HepG2 (cell line): ENCODE data around the gene SAC3D1. TPM values are rescaled to one million over a fixed set of nuclear protein-coding genes. Genes with fewer than 3 reads are reported as not detected.

Experiments used
- ARNTL ChIP-seq: sonication (generic); formaldehyde crosslinking; IDR thresholded peaks from 2 replicates; pipeline ENCODE4 v1.4.0; 2020; ENCODE audit warnings: mild to moderate bottlenecking, missing genetic modification reagents
- CSRNP1 ChIP-seq: sonication (generic); formaldehyde crosslinking; IDR thresholded peaks from 2 replicates; pipeline ENCODE4 v1.8.1; 2023; ENCODE audit warnings: mild to moderate bottlenecking, missing genetic modification reagents
- ELF3 ChIP-seq: IDR thresholded peaks from 2 replicates; pipeline ENCODE4 v1.6.1; 2016; ENCODE audit warnings: missing genetic modification reagents, missing compliant biosample characterization
- HCFC1 ChIP-seq: fragments of 150-350 bp; IDR thresholded peaks from 2 replicates; pipeline ENCODE4 v1.6.1; 2014; ENCODE audit warnings: low read depth, low read length
- HNF4G ChIP-seq, 2 experiments: sonication (generic) in 1 of 2; formaldehyde crosslinking in 1 of 2; IDR thresholded peaks; 2 replicates each; pipeline versions ENCODE4 v1.4.0 to v1.6.1; 2011 to 2020; ENCODE audit warnings: borderline replicate concordance in 2 of 2, low read depth in 2 of 2, mild to moderate bottlenecking in 2 of 2, low read length in 1 of 2, missing genetic modification reagents in 1 of 2, moderate library complexity in 1 of 2
- PHF8 ChIP-seq: sonication (generic); formaldehyde crosslinking; IDR thresholded peaks from 2 replicates; pipeline ENCODE4 v1.5.0; 2020; ENCODE audit warnings: missing genetic modification reagents
- RXRB ChIP-seq: IDR thresholded peaks from 2 replicates; pipeline ENCODE4 v1.6.1; 2016; ENCODE audit warnings: borderline replicate concordance, missing genetic modification reagents, missing compliant biosample characterization
- SMAD3 ChIP-seq: sonication (generic); formaldehyde crosslinking; IDR thresholded peaks from 2 replicates; pipeline ENCODE4 v1.4.0; 2020; ENCODE audit warnings: missing genetic modification reagents
- SPEN ChIP-seq: sonication (generic); formaldehyde crosslinking; IDR thresholded peaks from 2 replicates; pipeline ENCODE4 v1.5.1; 2020; ENCODE audit warnings: low read depth, mild to moderate bottlenecking, missing genetic modification reagents
- U2AF1 ChIP-seq: fragments of 200-400 bp; formaldehyde crosslinking; optimal IDR thresholded peaks from 2 replicates; pipeline ENCODE3; 2017; ENCODE audit warnings: mild to moderate bottlenecking, low read depth, low read length
- U2AF2 ChIP-seq: fragments of 200-400 bp; formaldehyde crosslinking; IDR thresholded peaks from 2 replicates; pipeline ENCODE4 v1.6.1; 2017; ENCODE audit warnings: low read depth, mild to moderate bottlenecking, low read length
- WIZ ChIP-seq: sonication (generic); formaldehyde crosslinking; IDR thresholded peaks from 2 replicates; pipeline ENCODE4 v1.5.1; 2020; ENCODE audit warnings: mild to moderate bottlenecking, missing genetic modification reagents
- ZBTB14 ChIP-seq: sonication (generic); formaldehyde crosslinking; IDR thresholded peaks from 2 replicates; pipeline ENCODE4 v1.4.0; 2020; ENCODE audit warnings: missing genetic modification reagents
- ZFP82 ChIP-seq: sonication (generic); formaldehyde crosslinking; IDR thresholded peaks from 2 replicates; pipeline ENCODE4 v1.5.1; 2020; ENCODE audit warnings: mild to moderate bottlenecking, missing genetic modification reagents, borderline replicate concordance
- ZNF292 ChIP-seq: sonication (generic); formaldehyde crosslinking; IDR thresholded peaks from 2 replicates; pipeline ENCODE4 v1.8.1; 2022; ENCODE audit warnings: mild to moderate bottlenecking, low read depth, missing genetic modification reagents, borderline replicate concordance
- ZNF335 ChIP-seq: sonication (generic); formaldehyde crosslinking; IDR thresholded peaks from 2 replicates; pipeline ENCODE4 v1.4.0; 2020; ENCODE audit warnings: missing genetic modification reagents
- ZNF383 ChIP-seq: sonication (generic); formaldehyde crosslinking; IDR thresholded peaks from 2 replicates; pipeline ENCODE4 v1.4.0; 2020; ENCODE audit warnings: missing genetic modification reagents, mild to moderate bottlenecking, borderline replicate concordance
- ZNF496 ChIP-seq: sonication (generic); formaldehyde crosslinking; IDR thresholded peaks from 2 replicates; pipeline ENCODE4 v1.8.1; 2023; ENCODE audit warnings: mild to moderate bottlenecking, moderate library complexity, missing genetic modification reagents; ENCODE audit not compliant: insufficient replicate concordance
- ZNF547 ChIP-seq: sonication (generic); formaldehyde crosslinking; IDR thresholded peaks from 2 replicates; pipeline ENCODE4 v1.5.1; 2020; ENCODE audit warnings: mild to moderate bottlenecking, missing genetic modification reagents
- ZNF597 ChIP-seq: sonication (generic); formaldehyde crosslinking; IDR thresholded peaks from 2 replicates; pipeline ENCODE4 v1.5.0; 2020; ENCODE audit warnings: missing genetic modification reagents
- ZNF660 ChIP-seq: sonication (generic); formaldehyde crosslinking; IDR thresholded peaks from 2 replicates; pipeline ENCODE4 v1.5.1; 2020; ENCODE audit warnings: mild to moderate bottlenecking, low read depth, missing genetic modification reagents, borderline replicate concordance
- ZNF781 ChIP-seq: sonication (generic); formaldehyde crosslinking; IDR thresholded peaks from 2 replicates; pipeline ENCODE4 v1.5.1; 2020; ENCODE audit warnings: borderline replicate concordance, mild to moderate bottlenecking, missing genetic modification reagents; ENCODE audit errors: not compliant biosample characterization
- polyA plus RNA-seq, 8 experiments: library from polyadenylated mRNA; depleted of rRNA in 3 of 8; stranded (reverse) in 7 of 8; unstranded in 1 of 8; fragments of >200 nt; fragmentation: Illumina TruSeq in 4 of 8; extraction: Trizol in 4 of 8; gene quantifications; 2 replicates each; pipeline versions ENCODE4 v1.2.1 to v1.2.3, GENCODE V29; 2011 to 2016; ENCODE audit warnings: low read depth in 4 of 8, missing spikeins in 1 of 8, mixed read lengths in 1 of 8; ENCODE audit not compliant: insufficient read depth in 1 of 8
- total RNA-seq, 5 experiments: library from RNA; depleted of rRNA; stranded (reverse); fragments of >200 nt; fragmentation: Illumina TruSeq; extraction: Trizol; gene quantifications; 2 replicates each; pipeline ENCODE4 v1.2.3, GENCODE V29; 2016; ENCODE audit warnings: low read depth in 1 of 5

The SAC3D1 gene
- total and polyA plus RNA-seq, 2 of the 13 experiments (the other 11 are each of a cell fraction or from before 2014, with no cell fraction given) = 7.4 to 36.3 TPM

DNA sequence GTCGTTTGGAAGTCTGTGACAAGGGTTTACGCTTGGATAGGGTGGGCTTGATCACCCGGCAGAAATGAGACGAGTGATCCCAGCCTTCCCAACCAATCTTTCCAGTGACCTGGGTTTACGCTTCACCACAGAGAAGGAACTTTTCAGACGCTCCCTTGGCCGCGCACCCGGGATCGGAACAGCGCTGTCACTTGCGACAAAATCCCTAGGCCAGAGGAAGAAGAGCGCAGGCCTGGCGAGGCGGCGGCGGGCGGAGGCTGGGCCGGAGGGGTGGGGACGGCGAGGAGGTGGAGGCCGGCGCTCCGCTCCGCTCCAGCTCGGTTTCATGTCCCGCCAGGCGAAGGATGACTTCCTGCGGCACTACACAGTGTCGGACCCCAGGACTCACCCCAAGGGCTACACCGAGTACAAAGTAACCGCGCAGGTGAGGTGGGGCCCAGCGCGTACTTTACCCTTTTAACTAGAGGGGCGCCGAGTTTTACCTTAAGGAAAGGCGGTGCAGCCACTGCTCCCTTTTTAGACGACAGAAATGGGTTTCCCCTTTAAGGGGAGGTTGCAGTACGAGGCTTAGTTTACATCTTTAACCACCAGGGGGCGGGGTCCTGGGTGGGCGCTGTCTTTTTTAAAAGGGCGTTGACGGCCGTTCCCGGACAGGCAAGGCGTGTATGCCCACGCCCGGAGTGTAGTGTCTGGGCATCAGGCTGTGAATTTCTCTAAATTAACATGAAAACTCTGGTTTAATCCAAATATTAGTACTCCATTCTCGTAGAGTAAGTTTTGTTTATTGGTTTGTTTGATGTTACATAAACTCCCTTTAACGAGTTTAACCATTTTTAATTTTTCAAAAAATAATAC is 13.6 kb upstream of the SAC3D1 start, which contains the start of gene SNX15 (continued):
- peak; percentile 48 for TF ChIP-seq ZNF781 (CRISPR knock-in tag)
- TF ChIP-seq PHF8 (CRISPR knock-in tag) = peak; percentile 87
- TF ChIP-seq ZFP82 (CRISPR knock-in tag) = 0 out of 2 replicates have a peak, but pooled peaks have one; percentile 51
- TF ChIP-seq ELF3 (CRISPR knock-in tag) = 0 out of 2 replicates have a peak, but pooled peaks have one; percentile 10
- TF ChIP-seq CSRNP1 = no peak; the same call in 1 of the 2 replicates
- TF ChIP-seq ZBTB14 (CRISPR knock-in tag) = peak; percentile 49; the same call in 1 of the 2 replicates
- peak; percentile 24; the same call in 1 of the 2 replicates for TF ChIP-seq HNF4G (IDR thresholded peaks at IDR 0.05; ENCODE audit: borderline replicate concordance, low read depth, low read length)
- TF ChIP-seq HNF4G (CRISPR knock-in tag; IDR thresholded peaks at IDR 0.05; ENCODE audit: borderline replicate concordance, low read depth) = peak; percentile 71; the same call in 1 of the 2 replicates
- TF ChIP-seq ZNF660 (CRISPR knock-in tag) = no peak
- no peak for TF ChIP-seq ZNF292 (CRISPR knock-in tag)
- TF ChIP-seq U2AF1 = peak; percentile 51
- TF ChIP-seq ZNF335 = no peak
- TF ChIP-seq SMAD3 (CRISPR knock-in tag) = peak; percentile 79; the same call in 1 of the 2 replicates
- no peak for TF ChIP-seq ZNF383 (CRISPR knock-in tag)
- no peak for TF ChIP-seq U2AF2
- no peak for TF ChIP-seq ZNF597 (CRISPR knock-in tag)
- TF ChIP-seq ARNTL = no peak
- no peak for TF ChIP-seq ZNF496 (CRISPR knock-in tag)
- TF ChIP-seq SPEN (CRISPR knock-in tag) = peak; percentile 78
- peak; percentile 75; the same call in 1 of the 2 replicates for TF ChIP-seq WIZ
- TF ChIP-seq ZNF547 (CRISPR knock-in tag) = peak; percentile 24; the same call in 1 of the 2 replicates
- 0 out of 2 replicates have a peak, but pooled peaks have one; percentile 47 for TF ChIP-seq RXRB (CRISPR knock-in tag)
- no peak; the same call in 1 of the 2 replicates for TF ChIP-seq HCFC1
